GM12878 (cell line): ENCODE data around the gene LTB4R2. TPM values are rescaled to one million over a fixed set of nuclear protein-coding genes. Genes with fewer than 3 reads are reported as not detected.

Experiments
- ATAC-seq: fragments of 200-7000 bp; cut with Tn5 transposase; 3 replicates; pipeline ENCODE4 v1.9.1; 2020; ENCODE audit warnings: mild to moderate bottlenecking, moderate library complexity
- BruUV-seq: library from RNA; stranded (reverse); fragments of 400-500 nt; replicated peaks from 2 replicates; lab custom pipeline; 2021; lab: Mats Ljungman, UMichigan
- CTCF ChIA-PET: fragments of 300-600 bp; sonication (Branson Sonifier 250); formaldehyde crosslinking; extraction: SDS; loops from one replicate; lab custom pipeline; 2021; ENCODE audit warnings: inconsistent platforms; lab: Yijun Ruan, JAX
- POLR2A ChIA-PET: fragments of 350-600 bp; formaldehyde crosslinking; extraction: SDS; loops from one replicate; lab custom pipeline; 2021; ENCODE audit warnings: inconsistent platforms; lab: Charles Lee
- RAD21 ChIA-PET: fragments of 300-600 bp; sonication (Branson Sonifier 250); formaldehyde crosslinking; loops from one replicate; lab custom pipeline; 2023; ENCODE audit warnings: antibody characterized with exemption; ENCODE audit not compliant: unreplicated experiment; lab: Charles Lee
- SMC1A ChIA-PET: fragments of 300-600 bp; sonication (Branson Sonifier 250); formaldehyde crosslinking; loops from one replicate; lab custom pipeline; 2023; ENCODE audit not compliant: unreplicated experiment, uncharacterized antibody; lab: Charles Lee
- DNase-seq: peaks from one replicate; pipeline ENCODE4 v3.0.0-alpha.2; 2011; ENCODE audit warnings: low read depth, low spot score
- FAIRE-seq: peaks from 3 replicates; lab custom pipeline; 2011; peaks lifted over from hg19 to GRCh38; lab: Jason Lieb, UNC
- H2AFZ ChIP-seq: 2 replicates; pipeline ENCODE4 v1.6.0; 2011; ENCODE audit warnings: low read depth, low read length, control low read depth; ENCODE audit not compliant: control insufficient read depth
- H3K27ac ChIP-seq: 2 replicates; pipeline ENCODE4 v1.5.1; 2011; ENCODE audit warnings: control low read depth; ENCODE audit not compliant: control insufficient read depth, insufficient read depth
- H3K27me3 ChIP-seq, 2 experiments: replicated peaks in 1 of 2; 2 replicates each; pipeline versions ENCODE4 v1.6.0 to v1.6.1; 2011; ENCODE audit warnings: low read length in 1 of 2; ENCODE audit not compliant: control insufficient read depth in 2 of 2, insufficient read depth in 2 of 2
- H3K36me3 ChIP-seq, 2 experiments: 2 replicates each; pipeline ENCODE4 v1.5.1; 2011; ENCODE audit warnings: low read length in 1 of 2; ENCODE audit not compliant: control insufficient read depth in 2 of 2, insufficient read depth in 2 of 2
- H3K4me1 ChIP-seq: 2 replicates; pipeline ENCODE4 v1.6.1; 2011; ENCODE audit warnings: mild to moderate bottlenecking, low read length, moderate library complexity, mixed read lengths; ENCODE audit not compliant: control insufficient read depth, insufficient read depth
- H3K4me2 ChIP-seq: 2 replicates; pipeline ENCODE4 v1.6.0; 2011; ENCODE audit warnings: control low read depth; ENCODE audit not compliant: control insufficient read depth, insufficient read depth
- H3K4me3 ChIP-seq: fragments of 200-600 bp; sonication (generic); 2 replicates; pipeline ENCODE4 v1.5.1; 2016
- H3K79me2 ChIP-seq: 2 replicates; pipeline ENCODE4 v1.6.0; 2011; ENCODE audit warnings: low read length; ENCODE audit not compliant: control insufficient read depth, insufficient read depth
- H3K9ac ChIP-seq: 2 replicates; pipeline ENCODE4 v1.8.0; 2011; ENCODE audit warnings: low read length, control low read depth, mixed read lengths; ENCODE audit not compliant: control insufficient read depth, insufficient read depth
- H3K9me3 ChIP-seq: replicated peaks from 3 replicates; pipeline ENCODE4 v1.5.1; 2011; ENCODE audit warnings: mild to moderate bottlenecking, low read length; ENCODE audit not compliant: control insufficient read depth, insufficient read depth
- H4K20me1 ChIP-seq: 2 replicates; pipeline ENCODE4 v1.6.0; 2011; ENCODE audit not compliant: control insufficient read depth, insufficient read depth
- CHD1 ChIP-seq: IDR thresholded peaks from 2 replicates; pipeline ENCODE4 v1.6.1; 2012; ENCODE audit warnings: low read depth, low read length, improper control_type of control experiment
- CREB1 ChIP-seq: IDR thresholded peaks from 2 replicates; pipeline ENCODE4 v1.6.1; 2012; ENCODE audit warnings: low read depth, mild to moderate bottlenecking, inconsistent platforms
- EED ChIP-seq: sonication (generic); IDR thresholded peaks from 2 replicates; pipeline ENCODE4 v1.6.1; 2016; ENCODE audit warnings: antibody characterized with exemption, low read depth
- MXI1 ChIP-seq: fragments of 150-350 bp; IDR thresholded peaks from 2 replicates; pipeline ENCODE4 v1.6.1; 2011; ENCODE audit warnings: low read depth, mild to moderate bottlenecking, inconsistent platforms, low read length, improper control_type of control experiment
- NFIC ChIP-seq: IDR thresholded peaks from 2 replicates; pipeline ENCODE4 v1.6.1; 2012; ENCODE audit warnings: low read depth, mild to moderate bottlenecking, inconsistent platforms, low read length, moderate library complexity
- PAX8 ChIP-seq: fragments of 450-650 bp; IDR thresholded peaks from 2 replicates; pipeline ENCODE4 v1.6.1; 2017; ENCODE audit warnings: mild to moderate bottlenecking, moderate library complexity
- RFX5 ChIP-seq: IDR thresholded peaks from 2 replicates; pipeline ENCODE4 v1.6.1; 2011; ENCODE audit warnings: low read depth, low read length, improper control_type of control experiment
- SMAD5 ChIP-seq: IDR thresholded peaks from 2 replicates; pipeline ENCODE4 v1.6.1; 2016; ENCODE audit warnings: antibody characterized with exemption, low read depth
- WGBS: methylation state at CpG from one replicate; pipeline ENCODE4 v1.1.6; 2016; ENCODE audit warnings: low lambda C conversion rate; ENCODE audit not compliant: insufficient replicate concordance, insufficient coverage; ENCODE audit errors: missing lambda C conversion rate; 5-methylcytosine and 5-hydroxymethylcytosine counted together
- in situ Hi-C: fragments of 300-500 bp; cut with MboI; formaldehyde crosslinking; loops from 9 replicates; pipeline ENCODE4 v1.14.3; 2018; ENCODE audit warnings: mixed read lengths
- intact Hi-C: fragments of 100-400 bp; cut with micrococcal nuclease; formaldehyde crosslinking; loops from one replicate; pipeline ENCODE4 v1.14.2; 2022; ENCODE audit not compliant: unreplicated experiment
- polyA plus RNA-seq, 11 experiments: library from polyadenylated mRNA; depleted of rRNA in 4 of 11; unstranded in 6 of 11; stranded (reverse) in 5 of 11; fragments of >200 nt; fragmentation: Nextera tagmentation in 4 of 11; fragmentation: Illumina TruSeq in 1 of 11; extraction: Ambion mirVana in 4 of 11; extraction: Trizol in 1 of 11; gene quantifications; 1 replicate in 1 of 11; 2 replicates in 10 of 11; pipeline versions ENCODE4 v1.2.1 to v1.2.3, GENCODE V29; 2011 to 2016; ENCODE audit warnings: inconsistent platforms in 2 of 11, missing spikeins in 2 of 11, low read depth in 1 of 11
- total RNA-seq, 4 experiments: library from RNA; depleted of rRNA in 3 of 4; stranded (reverse); fragments of >200 nt in 3 of 4; fragmentation: Illumina TruSeq in 1 of 4; extraction: Trizol in 1 of 4; gene quantifications; 2 replicates each; pipeline versions ENCODE4 v1.2.1 to v1.2.3, GENCODE V29; 2013 to 2021
- TF ChIP-seq, protein P1 (sequence below): IDR thresholded peaks from 2 replicates; pipeline ENCODE4 v1.6.1; 2012; ENCODE audit warnings: low read depth, low read length, improper control_type of control experiment
- TF ChIP-seq, protein P2 (sequence below): fragments of 150-350 bp; IDR thresholded peaks from 2 replicates; pipeline ENCODE4 v1.6.1; 2016; ENCODE audit warnings: low read depth, low read length
- TF ChIP-seq, protein P3 (sequence below): fragments of 450-650 bp; IDR thresholded peaks from 2 replicates; pipeline ENCODE4 v1.6.1; 2016; ENCODE audit warnings: mild to moderate bottlenecking
- TF ChIP-seq, protein P4 (sequence below): fragments of 450-650 bp; IDR thresholded peaks from 2 replicates; pipeline ENCODE4 v1.6.1; 2016; ENCODE audit warnings: mild to moderate bottlenecking

LTB4R2 gene
- total and polyA plus RNA-seq, 10 of the 15 experiments (the other 5 are each of a cell fraction or from before 2014, with no cell fraction given) = 0.06 to 16.0 (median 2.6) TPM

DNA sequence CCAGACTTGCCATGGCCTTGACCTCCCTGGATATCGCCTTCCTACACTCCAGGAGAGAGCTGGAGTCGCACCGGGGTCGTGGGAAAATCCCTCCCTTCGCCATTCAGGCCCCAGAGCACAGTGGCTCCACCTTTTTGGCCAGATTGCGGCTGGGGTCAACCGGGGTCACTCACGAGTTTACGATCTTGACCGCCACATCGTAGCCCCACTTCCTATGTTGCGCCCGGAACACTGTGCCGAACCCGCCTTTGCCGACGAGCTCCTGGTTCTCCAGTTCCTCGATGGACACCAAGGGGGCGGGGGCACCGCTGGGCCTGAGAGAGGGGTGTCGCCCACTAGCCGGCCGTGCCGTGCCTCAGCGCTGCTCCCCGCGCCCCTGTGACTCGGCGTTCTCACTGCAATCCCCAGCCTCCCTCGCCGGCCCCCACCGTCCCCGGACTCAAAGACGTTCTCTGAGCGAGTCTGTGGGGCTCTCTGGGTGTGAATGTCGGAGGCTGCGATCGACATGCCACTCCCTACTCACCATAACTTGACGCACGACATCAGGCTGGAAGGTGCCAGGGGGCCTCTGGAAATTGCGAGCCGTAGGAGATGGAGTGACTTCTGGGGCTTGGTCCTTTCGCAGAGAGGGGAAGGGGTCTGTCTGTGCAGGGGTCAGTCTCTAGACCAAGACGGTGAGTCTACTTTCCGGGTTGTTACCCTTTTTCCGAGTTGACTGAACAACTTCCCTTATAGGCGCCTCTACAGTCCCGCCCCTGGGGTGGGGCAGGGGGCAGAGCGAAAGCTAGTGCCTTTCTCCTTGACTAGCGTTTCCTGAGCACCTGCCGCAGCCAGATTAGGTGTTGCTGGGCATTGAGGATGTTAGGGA is 29.6 kb downstream of the LTB4R2 start, which contains the start of gene RIPK3:
Gene RIPK3 (minus strand): TSS at position 708 of the 868 bp plus-strand sequence. CDS start 165 bp downstream, at position 543.
- POLR2A ChIA-PET = interaction anchor here (0.5 to 4.7 kb wide), 9 partner anchors 18 to 119 kb away, joined by 3 to 23 read pairs (median 4); partner anchors contain the start of genes CBLN3, KHNYN and LTB4R2
- intact Hi-C loops = no loop called here
- FAIRE-seq = peak; percentile 47
- TF ChIP-seq SMAD5 (no peak), NFIC (no peak), PAX8 (no peak), CHD1 (no peak), EED (no peak), CREB1 (no peak), RFX5 (no peak), MXI1 (no peak)
- TF ChIP-seq, protein P1, sequence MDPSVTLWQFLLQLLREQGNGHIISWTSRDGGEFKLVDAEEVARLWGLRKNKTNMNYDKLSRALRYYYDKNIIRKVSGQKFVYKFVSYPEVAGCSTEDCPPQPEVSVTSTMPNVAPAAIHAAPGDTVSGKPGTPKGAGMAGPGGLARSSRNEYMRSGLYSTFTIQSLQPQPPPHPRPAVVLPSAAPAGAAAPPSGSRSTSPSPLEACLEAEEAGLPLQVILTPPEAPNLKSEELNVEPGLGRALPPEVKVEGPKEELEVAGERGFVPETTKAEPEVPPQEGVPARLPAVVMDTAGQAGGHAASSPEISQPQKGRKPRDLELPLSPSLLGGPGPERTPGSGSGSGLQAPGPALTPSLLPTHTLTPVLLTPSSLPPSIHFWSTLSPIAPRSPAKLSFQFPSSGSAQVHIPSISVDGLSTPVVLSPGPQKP = no peak
- TF ChIP-seq, protein P2, sequence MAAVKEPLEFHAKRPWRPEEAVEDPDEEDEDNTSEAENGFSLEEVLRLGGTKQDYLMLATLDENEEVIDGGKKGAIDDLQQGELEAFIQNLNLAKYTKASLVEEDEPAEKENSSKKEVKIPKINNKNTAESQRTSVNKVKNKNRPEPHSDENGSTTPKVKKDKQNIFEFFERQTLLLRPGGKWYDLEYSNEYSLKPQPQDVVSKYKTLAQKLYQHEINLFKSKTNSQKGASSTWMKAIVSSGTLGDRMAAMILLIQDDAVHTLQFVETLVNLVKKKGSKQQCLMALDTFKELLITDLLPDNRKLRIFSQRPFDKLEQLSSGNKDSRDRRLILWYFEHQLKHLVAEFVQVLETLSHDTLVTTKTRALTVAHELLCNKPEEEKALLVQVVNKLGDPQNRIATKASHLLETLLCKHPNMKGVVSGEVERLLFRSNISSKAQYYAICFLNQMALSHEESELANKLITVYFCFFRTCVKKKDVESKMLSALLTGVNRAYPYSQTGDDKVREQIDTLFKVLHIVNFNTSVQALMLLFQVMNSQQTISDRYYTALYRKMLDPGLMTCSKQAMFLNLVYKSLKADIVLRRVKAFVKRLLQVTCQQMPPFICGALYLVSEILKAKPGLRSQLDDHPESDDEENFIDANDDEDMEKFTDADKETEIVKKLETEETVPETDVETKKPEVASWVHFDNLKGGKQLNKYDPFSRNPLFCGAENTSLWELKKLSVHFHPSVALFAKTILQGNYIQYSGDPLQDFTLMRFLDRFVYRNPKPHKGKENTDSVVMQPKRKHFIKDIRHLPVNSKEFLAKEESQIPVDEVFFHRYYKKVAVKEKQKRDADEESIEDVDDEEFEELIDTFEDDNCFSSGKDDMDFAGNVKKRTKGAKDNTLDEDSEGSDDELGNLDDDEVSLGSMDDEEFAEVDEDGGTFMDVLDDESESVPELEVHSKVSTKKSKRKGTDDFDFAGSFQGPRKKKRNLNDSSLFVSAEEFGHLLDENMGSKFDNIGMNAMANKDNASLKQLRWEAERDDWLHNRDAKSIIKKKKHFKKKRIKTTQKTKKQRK = no peak
- TF ChIP-seq, protein P3, sequence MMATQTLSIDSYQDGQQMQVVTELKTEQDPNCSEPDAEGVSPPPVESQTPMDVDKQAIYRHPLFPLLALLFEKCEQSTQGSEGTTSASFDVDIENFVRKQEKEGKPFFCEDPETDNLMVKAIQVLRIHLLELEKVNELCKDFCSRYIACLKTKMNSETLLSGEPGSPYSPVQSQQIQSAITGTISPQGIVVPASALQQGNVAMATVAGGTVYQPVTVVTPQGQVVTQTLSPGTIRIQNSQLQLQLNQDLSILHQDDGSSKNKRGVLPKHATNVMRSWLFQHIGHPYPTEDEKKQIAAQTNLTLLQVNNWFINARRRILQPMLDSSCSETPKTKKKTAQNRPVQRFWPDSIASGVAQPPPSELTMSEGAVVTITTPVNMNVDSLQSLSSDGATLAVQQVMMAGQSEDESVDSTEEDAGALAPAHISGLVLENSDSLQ = no peak
- TF ChIP-seq, protein P4, sequence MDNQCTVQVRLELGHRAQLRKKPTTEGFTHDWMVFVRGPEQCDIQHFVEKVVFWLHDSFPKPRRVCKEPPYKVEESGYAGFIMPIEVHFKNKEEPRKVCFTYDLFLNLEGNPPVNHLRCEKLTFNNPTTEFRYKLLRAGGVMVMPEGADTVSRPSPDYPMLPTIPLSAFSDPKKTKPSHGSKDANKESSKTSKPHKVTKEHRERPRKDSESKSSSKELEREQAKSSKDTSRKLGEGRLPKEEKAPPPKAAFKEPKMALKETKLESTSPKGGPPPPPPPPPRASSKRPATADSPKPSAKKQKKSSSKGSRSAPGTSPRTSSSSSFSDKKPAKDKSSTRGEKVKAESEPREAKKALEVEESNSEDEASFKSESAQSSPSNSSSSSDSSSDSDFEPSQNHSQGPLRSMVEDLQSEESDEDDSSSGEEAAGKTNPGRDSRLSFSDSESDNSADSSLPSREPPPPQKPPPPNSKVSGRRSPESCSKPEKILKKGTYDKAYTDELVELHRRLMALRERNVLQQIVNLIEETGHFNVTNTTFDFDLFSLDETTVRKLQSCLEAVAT = peak; percentile 79; the same call in 1 of the 2 replicates

More for the DNA sequence above, 29.6 kb downstream of the LTB4R2 start, which contains the start of gene RIPK3:
- Histone ChIP-seq H4K20me1 (no peaks in the 10 kb centered on the region), H3K4me2 (peak within 1 kb of the TSS; percentile 84), H3K9me3 (no peaks in the 10 kb centered on the region), H2AFZ (peak within 1 kb of the TSS; percentile 97), H3K9ac (peak within 1 kb of the TSS; percentile 74), H3K27me3 (peaks cover 0 to 3% of the 10 kb centered on the region in 2 experiments; a peak in 1 of 4 replicates), H3K27ac (peak within 1 kb of the TSS; percentile 34; the same call in 1 of the 2 replicates), H3K4me3 (peak within 1 kb of the TSS; percentile 93), H3K4me1 (peaks cover 6% of the 10 kb centered on the region; the same call in 1 of the 2 replicates), H3K79me2 (no peaks in the 10 kb centered on the region), H3K36me3 (no peaks in the 10 kb centered on the region; a peak in 1 of 4 replicates)
- in situ Hi-C loops = no loop called here
- 11% methylated on average over 48 of the region's 51 CpGs for WGBS
- TSS peak; percentile 83 for BruUV-seq
- ChIA-PET RAD21 (interaction anchor here (0.5 to 5.7 kb wide), 5 partner anchors 26 to 96 kb away, joined by 3 to 45 read pairs (median 4); partner anchors contain the start of genes CBLN3, CIDEB and KHNYN), SMC1A (interaction anchor here (0.6 to 7.7 kb wide), 10 partner anchors 12 to 761 kb away, joined by 3 to 73 read pairs (median 3); partner anchors contain the start of genes JPH4 and KHNYN), CTCF (interaction anchor here (0.8 to 16.6 kb wide), 13 partner anchors 11 to 229 kb away, joined by 3 to 452 read pairs (median 6); partner anchors contain the start of genes CBLN3, CIDEB, KHNYN and SDR39U1)
- peak; percentile 95 for ATAC-seq
- peak; percentile 36 for DNase-seq
